Anterior cingulate cortex (tissue), 58 donors: ENCODE measurements around the gene HIVEP2.

ENCODE experiments used
- DNase-seq, 58 donors: peaks; one replicate each; lab custom pipeline; 2025; lab: John Stamatoyannopoulos, UW

HIVEP2 gene

GRCh38 chr6:142868917-142869316 lies 76.1 kb downstream of the HIVEP2 start:
- DNase-seq: no peak

- DNase-seq: no peak
Measured at GRCh38 chr6:142867988-142868812, 76.8 kb downstream of the HIVEP2 start.

GRCh38 chr6:142867355-142867801 lies 77.6 kb downstream of the HIVEP2 start:
- no peak for DNase-seq

- no peak for DNase-seq
Measured at GRCh38 chr6:142863981-142864380, 81.0 kb downstream of the HIVEP2 start.

- DNase-seq: no peak
Measured at GRCh38 chr6:142861711-142862110, 83.3 kb downstream of the HIVEP2 start.

GRCh38 chr6:142860498-142860897 lies 84.5 kb downstream of the HIVEP2 start:
- no peak for DNase-seq

- DNase-seq: peak in 1 of 58 donors; percentile 17
Measured at GRCh38 chr6:142857796-142858555, 87.0 kb downstream of the HIVEP2 start.

GRCh38 chr6:142857233-142857761 lies 87.7 kb downstream of the HIVEP2 start:
- DNase-seq: no peak

GRCh38 chr6:142856624-142857232 lies 88.2 kb downstream of the HIVEP2 start:
- DNase-seq: no peak

- no peak for DNase-seq
Measured at GRCh38 chr6:142855893-142856623, 88.9 kb downstream of the HIVEP2 start.

GRCh38 chr6:142854589-142855488 lies 90.1 kb downstream of the HIVEP2 start:
- no peak for DNase-seq

- peak in 1 of 58 donors; percentile 19 for DNase-seq
Measured at GRCh38 chr6:142853244-142854180, 91.5 kb downstream of the HIVEP2 start.

GRCh38 chr6:142851601-142852000 lies 93.4 kb downstream of the HIVEP2 start:
- no peak for DNase-seq

GRCh38 chr6:142850679-142851423 lies 94.1 kb downstream of the HIVEP2 start:
- DNase-seq: no peak

GRCh38 chr6:142848976-142849375 lies 96.0 kb downstream of the HIVEP2 start:
- no peak for DNase-seq

GRCh38 chr6:142848156-142848555 lies 96.8 kb downstream of the HIVEP2 start:
- no peak for DNase-seq

- DNase-seq: no peak
Measured at GRCh38 chr6:142846883-142847287, 98.1 kb downstream of the HIVEP2 start.
